Measurements from ENCODE around the gene IMMT.

Gene IMMT

DNA sequence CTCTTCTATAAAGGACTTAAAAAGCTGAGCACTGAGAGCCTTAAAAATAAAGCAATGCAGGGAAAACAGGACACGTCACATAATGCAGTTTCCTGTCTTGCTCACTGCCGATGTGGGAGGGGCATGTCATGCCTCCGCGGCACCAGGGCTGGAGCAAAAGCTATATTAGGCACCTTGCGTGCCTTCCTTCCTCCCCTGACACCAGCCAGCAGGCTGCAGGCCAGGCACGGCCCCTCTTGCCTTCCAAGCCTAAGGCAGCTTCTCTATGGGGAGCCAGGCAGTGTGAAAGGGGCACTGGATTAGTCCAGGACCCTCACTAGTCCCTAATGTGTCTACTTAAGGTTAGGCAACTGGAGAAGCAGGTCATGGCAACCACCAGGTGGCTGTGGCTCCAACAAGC, 30.3 kb upstream of the IMMT start:
- Histone ChIP-seq H3K4me2 (ENCODE audit: low read length) (peak overlapping the region; percentile 59), H3K9ac (ENCODE audit: low read depth, low read length) (no peak overlapping the region), H3K27me3 (ENCODE audit: control insufficient read depth, insufficient read depth, low read length) (peaks cover 14% of the 10 kb centered on the region), H3K36me3 (ENCODE audit: insufficient read depth, low read length) (no peaks in the 10 kb centered on the region), H3K4me3 (ENCODE audit: low read length) (no peak overlapping the region), H3K9me3 (replicated peaks; ENCODE audit: low read length) (no peaks in the 10 kb centered on the region), H3K4me1 (ENCODE audit: control insufficient read depth, insufficient read depth, low read length) (peaks cover 22% of the 10 kb centered on the region)

DNA sequence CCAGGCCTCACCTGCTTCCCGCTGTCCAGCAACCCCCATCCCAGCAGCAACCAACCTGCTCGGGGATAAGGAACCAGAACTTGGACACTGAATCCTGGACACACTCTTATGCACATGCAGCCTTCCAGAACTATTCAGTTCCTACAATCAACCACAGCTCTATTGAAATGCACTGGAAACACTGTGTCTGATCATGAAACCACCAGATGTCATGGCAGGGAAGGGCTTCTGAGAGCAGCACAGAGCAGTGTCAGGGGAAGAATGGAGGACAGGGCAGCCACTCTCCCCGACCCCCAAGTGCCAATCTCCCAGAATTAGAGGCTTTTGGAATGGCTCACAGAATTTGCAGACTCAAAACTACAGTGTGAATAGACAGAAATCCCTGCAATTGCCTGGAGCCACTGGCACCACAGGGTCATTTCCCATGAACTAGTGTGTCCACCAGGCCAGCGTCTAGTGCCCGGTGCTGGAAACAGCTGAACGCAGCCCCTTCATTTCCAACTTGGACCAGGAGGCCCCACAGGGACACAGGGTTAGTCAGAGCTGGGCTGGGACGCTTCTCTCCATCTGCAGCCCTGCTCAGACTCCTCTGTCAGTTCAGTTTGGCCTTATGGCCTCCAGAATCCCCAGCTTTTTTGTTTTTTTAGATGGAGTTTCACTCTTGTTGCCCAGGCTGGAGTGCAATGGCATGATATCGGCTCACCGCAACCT, 29.5 kb upstream of the IMMT start:
- Histone ChIP-seq H3K4me1 (ENCODE audit: control insufficient read depth, insufficient read depth, low read length) (peaks cover 22% of the 10 kb centered on the region), H3K4me2 (ENCODE audit: low read length) (peak overlapping the region; percentile 39), H3K9me3 (replicated peaks; ENCODE audit: low read length) (no peaks in the 10 kb centered on the region), H3K36me3 (ENCODE audit: insufficient read depth, low read length) (no peaks in the 10 kb centered on the region), H3K4me3 (ENCODE audit: low read length) (no peak overlapping the region), H3K27me3 (ENCODE audit: control insufficient read depth, insufficient read depth, low read length) (peaks cover 6% of the 10 kb centered on the region), H3K9ac (ENCODE audit: low read depth, low read length) (no peak overlapping the region)

DNA sequence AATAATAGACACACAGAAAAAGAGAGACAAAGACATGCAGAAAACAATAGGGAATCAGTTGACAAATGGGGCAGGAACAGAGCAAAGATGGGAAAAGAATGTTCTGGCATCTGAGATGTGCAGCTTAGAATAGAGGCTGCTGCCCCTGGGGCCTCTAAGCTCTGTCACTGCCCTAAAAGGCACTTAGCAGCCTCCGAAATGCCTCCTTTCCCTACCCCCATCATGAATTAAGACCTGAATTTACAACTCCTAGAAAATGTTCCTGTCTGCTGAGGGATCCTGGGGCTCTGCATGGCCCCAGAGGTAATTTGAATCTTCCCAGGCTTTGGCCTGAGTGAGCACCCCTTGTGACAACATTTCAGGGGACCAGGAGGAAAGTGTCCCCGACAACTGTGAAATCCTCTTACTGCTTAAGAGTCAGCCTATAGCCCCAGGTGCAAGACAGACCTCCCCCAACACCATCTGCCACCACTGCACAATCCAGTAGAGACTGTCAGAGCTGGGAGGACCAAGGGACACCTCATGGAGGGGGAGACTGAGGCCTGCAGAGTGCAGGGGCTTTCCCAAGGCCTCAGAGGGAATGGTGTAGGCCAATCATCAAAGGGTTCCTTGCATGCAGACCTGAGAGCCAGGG, 28.8 kb upstream of the IMMT start:
- Histone ChIP-seq H3K4me3 (ENCODE audit: low read length) (no peak overlapping the region), H3K36me3 (ENCODE audit: insufficient read depth, low read length) (no peaks in the 10 kb centered on the region), H3K9me3 (replicated peaks; ENCODE audit: low read length) (no peaks in the 10 kb centered on the region), H3K4me1 (ENCODE audit: control insufficient read depth, insufficient read depth, low read length) (peaks cover 22% of the 10 kb centered on the region), H3K27me3 (ENCODE audit: control insufficient read depth, insufficient read depth, low read length) (peaks cover 6% of the 10 kb centered on the region), H3K4me2 (ENCODE audit: low read length) (no peak overlapping the region), H3K9ac (ENCODE audit: low read depth, low read length) (no peak overlapping the region)

DNA sequence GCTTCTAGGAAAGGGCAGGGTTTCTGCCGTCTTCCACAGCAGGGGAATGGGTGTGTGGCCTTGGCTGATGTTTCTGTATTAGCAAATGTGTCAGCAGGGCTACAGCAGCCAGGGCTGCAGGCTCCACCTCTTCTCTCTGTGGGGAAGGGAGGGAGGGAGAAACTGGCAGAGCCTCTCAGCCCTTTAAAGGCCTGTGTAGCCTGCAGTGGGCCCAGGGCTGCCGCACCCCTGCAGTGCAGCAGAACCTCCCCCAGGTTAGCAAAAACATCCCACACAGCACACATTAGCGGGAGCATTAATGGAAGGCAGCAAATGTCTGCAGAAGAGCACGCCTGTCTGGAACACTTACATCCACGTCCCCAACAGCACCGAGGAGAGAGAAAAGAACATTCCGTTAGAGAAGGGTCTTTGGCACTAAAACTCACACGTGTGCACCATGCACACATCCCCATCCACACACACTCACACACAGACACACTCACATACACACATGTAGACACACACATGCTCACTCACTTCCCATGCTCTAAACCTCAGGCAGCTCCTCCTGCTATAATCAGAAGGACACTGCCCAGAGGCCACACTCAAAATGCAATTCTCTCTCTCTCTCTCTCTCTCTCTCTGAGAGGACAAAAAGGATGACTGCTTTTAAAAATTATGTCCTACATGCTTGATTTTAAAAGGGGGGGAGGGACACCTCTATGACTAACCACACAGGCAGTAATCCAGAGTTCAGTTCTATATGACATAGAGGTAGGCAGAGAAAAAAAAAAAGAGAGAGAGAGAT, 28.1 kb upstream of the IMMT start:
- Histone ChIP-seq H3K4me1 (ENCODE audit: control insufficient read depth, insufficient read depth, low read length) (peaks cover 22% of the 10 kb centered on the region), H3K27me3 (ENCODE audit: control insufficient read depth, insufficient read depth, low read length) (peaks cover 6% of the 10 kb centered on the region), H3K4me2 (ENCODE audit: low read length) (peak overlapping the region; percentile 65), H3K9ac (ENCODE audit: low read depth, low read length) (no peak overlapping the region), H3K36me3 (ENCODE audit: insufficient read depth, low read length) (no peaks in the 10 kb centered on the region), H3K4me3 (ENCODE audit: low read length) (no peak overlapping the region), H3K9me3 (replicated peaks; ENCODE audit: low read length) (no peaks in the 10 kb centered on the region)

DNA sequence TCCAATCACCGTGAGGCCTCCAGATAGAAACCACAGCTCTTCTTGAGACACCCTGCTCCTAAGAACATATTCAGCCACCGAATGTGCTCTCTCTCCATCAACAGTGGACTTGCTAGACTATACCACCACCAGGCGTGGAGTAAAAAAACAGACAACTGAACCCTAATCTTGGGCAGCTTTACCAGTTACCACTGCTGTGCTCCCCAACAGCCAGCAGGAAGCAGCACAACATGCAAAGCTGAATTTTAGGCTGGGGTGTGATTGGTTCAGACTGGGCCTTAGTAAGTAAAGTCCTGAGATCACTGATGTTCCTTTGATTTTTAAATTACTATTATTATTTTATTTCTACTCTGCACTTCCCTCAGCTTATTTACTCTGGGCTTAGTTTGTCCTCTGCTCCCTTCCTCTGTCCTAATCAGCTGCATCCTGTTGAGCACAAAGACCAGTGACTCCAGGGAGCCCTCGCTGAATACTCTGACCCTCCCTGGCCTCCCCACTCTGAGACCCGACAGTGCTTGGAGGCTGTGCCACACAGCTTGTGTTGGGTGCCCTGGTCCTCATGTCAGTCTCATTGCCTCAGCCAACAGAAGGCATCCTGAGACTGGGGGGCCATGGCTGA, 25.9 kb upstream of the IMMT start:
- peaks cover 30% of the 10 kb centered on the region for H3K4me1 ChIP-seq (ENCODE audit: control insufficient read depth, insufficient read depth, low read length)
- no peaks in the 10 kb centered on the region for H3K27me3 ChIP-seq (ENCODE audit: control insufficient read depth, insufficient read depth, low read length)
- no peak overlapping the region for H3K4me2 ChIP-seq (ENCODE audit: low read length)
- no peaks in the 10 kb centered on the region for H3K9me3 ChIP-seq (replicated peaks; ENCODE audit: low read length)
- no peak overlapping the region for H3K9ac ChIP-seq (ENCODE audit: low read depth, low read length)
- H3K36me3 ChIP-seq (ENCODE audit: insufficient read depth, low read length) = no peaks in the 10 kb centered on the region
- H3K4me3 ChIP-seq (ENCODE audit: low read length) = no peak overlapping the region

DNA sequence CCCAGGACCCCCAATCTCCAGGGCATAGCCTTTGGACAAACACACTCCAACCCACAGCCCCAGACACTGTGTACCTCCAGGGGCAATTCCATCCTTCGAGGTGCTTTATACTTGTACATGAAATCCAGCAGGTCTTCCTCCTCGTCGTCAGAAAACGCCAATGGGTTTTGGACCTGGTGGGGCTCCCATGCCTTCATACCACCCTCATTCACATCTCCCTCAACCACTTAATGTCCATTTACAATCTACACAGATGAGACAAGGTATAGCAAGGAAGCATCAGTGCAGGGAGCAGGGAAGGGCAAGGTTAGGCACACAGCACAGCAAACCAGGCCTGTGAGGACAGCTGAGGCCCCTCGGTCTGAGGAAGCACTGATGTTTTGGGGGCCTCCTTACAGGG, 24.6 kb upstream of the IMMT start:
- Histone ChIP-seq H3K9ac (ENCODE audit: low read depth, low read length) (no peak overlapping the region), H3K4me2 (ENCODE audit: low read length) (no peak overlapping the region), H3K4me1 (ENCODE audit: control insufficient read depth, insufficient read depth, low read length) (peaks cover 24% of the 10 kb centered on the region), H3K4me3 (ENCODE audit: low read length) (no peak overlapping the region), H3K27me3 (ENCODE audit: control insufficient read depth, insufficient read depth, low read length) (no peaks in the 10 kb centered on the region), H3K36me3 (ENCODE audit: insufficient read depth, low read length) (no peaks in the 10 kb centered on the region), H3K9me3 (replicated peaks; ENCODE audit: low read length) (no peaks in the 10 kb centered on the region)

DNA sequence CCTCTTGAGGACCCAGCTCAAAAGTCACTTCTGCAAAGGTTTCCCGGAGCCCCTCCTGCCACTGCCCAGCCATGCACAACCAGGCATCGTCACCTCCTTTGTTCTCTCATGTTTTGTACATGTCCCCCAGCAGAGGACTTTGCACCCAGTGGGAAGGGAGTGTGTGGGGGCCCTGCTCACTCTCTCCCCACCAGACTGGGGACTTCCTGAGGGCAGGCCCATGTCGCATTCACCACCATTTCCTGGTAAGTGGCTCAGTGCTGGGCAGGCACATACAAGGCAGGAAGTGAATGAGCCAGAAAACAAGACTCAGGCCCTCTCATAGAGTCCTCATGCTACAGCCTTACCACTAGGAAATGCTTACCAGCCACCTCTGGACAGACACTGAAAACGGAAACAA, 22.9 kb upstream of the IMMT start:
- peaks cover 13% of the 10 kb centered on the region for H3K4me1 ChIP-seq (ENCODE audit: control insufficient read depth, insufficient read depth, low read length)

DNA sequence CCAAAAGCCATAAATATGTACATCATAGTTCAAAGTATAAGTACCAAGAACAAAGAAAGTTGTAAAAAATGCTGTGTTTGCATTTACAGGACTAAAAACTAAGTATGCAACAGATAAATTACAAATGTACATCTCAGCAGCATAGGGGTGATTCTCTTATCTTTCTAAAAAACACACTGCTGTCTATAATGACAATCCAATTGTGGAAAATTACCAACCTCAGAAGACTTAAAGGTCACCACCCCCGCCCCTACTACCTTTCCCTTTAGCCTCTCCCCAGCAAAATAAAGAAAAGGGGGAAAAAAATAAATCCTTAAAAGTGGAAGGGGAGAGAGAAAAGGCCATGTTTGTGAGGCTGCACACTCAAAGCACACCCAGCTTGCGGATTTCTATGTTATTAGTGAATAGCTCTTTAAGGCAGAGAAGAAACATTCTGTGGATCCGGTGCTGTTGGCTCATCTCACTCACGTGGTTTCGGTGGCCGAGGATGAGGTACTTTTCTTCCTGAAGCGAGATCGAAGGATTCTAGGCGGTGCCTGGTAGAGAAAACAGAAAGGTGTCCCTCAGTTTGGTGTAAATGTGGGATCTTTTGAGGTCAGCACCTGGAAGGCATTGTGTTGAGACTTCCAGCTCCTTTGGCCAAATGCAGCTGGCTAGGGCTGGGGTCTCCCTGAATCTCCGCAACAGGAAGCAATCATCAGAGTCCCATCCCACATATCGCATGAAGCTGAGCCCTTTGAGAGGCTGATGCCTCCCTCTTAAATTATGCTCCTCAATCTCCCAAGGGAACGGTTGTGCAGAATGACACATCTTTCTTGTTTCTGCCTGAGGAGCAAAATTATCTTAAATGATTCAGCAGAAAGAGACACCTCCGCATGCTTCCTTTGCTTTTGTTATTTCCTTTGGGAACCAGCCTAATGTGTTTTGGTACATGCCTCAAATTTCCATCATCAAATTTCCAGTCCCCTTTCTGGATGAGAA, 21.6 kb upstream of the IMMT start:
- peak overlapping the region; percentile 34 for H3K4me2 ChIP-seq (ENCODE audit: low read length)
- peaks cover 20% of the 10 kb centered on the region for H3K36me3 ChIP-seq (ENCODE audit: insufficient read depth, low read length)
- no peak overlapping the region for H3K9ac ChIP-seq (ENCODE audit: low read depth, low read length)
- H3K9me3 ChIP-seq (replicated peaks; ENCODE audit: low read length) = no peaks in the 10 kb centered on the region
- peaks cover 8% of the 10 kb centered on the region for H3K4me1 ChIP-seq (ENCODE audit: control insufficient read depth, insufficient read depth, low read length)
- H3K4me3 ChIP-seq (ENCODE audit: low read length) = no peak overlapping the region
- H3K27me3 ChIP-seq (ENCODE audit: control insufficient read depth, insufficient read depth, low read length) = no peaks in the 10 kb centered on the region

More for the DNA sequence above, 22.9 kb upstream of the IMMT start:
- H3K9ac ChIP-seq (ENCODE audit: low read depth, low read length) = no peak overlapping the region
- H3K4me2 ChIP-seq (ENCODE audit: low read length) = no peak overlapping the region
- no peaks in the 10 kb centered on the region for H3K9me3 ChIP-seq (replicated peaks; ENCODE audit: low read length)
- no peaks in the 10 kb centered on the region for H3K27me3 ChIP-seq (ENCODE audit: control insufficient read depth, insufficient read depth, low read length)
- peaks cover 12% of the 10 kb centered on the region for H3K36me3 ChIP-seq (ENCODE audit: insufficient read depth, low read length)
- no peak overlapping the region for H3K4me3 ChIP-seq (ENCODE audit: low read length)

DNA sequence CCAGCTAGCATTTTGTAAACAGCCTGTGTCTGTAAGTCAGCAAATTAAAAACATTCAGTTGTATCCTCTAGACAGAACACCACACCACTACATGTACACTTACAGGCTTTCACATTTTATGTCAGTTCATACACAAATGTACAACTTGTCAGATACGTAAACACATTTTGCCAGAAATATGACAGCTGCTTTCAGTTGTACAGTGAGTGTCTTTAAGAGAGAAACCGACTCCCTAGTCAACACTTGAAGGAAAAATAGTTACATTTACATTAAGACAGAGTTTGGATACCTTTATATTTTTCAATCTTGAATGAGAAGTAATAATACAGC, 19.2 kb upstream of the IMMT start:
- Histone ChIP-seq H3K27me3 (ENCODE audit: control insufficient read depth, insufficient read depth, low read length) (no peaks in the 10 kb centered on the region), H3K9ac (ENCODE audit: low read depth, low read length) (no peak overlapping the region), H3K4me1 (ENCODE audit: control insufficient read depth, insufficient read depth, low read length) (peaks cover 8% of the 10 kb centered on the region), H3K4me3 (ENCODE audit: low read length) (no peak overlapping the region), H3K36me3 (ENCODE audit: insufficient read depth, low read length) (peaks cover 37% of the 10 kb centered on the region), H3K4me2 (ENCODE audit: low read length) (no peak overlapping the region), H3K9me3 (replicated peaks; ENCODE audit: low read length) (no peaks in the 10 kb centered on the region)

DNA sequence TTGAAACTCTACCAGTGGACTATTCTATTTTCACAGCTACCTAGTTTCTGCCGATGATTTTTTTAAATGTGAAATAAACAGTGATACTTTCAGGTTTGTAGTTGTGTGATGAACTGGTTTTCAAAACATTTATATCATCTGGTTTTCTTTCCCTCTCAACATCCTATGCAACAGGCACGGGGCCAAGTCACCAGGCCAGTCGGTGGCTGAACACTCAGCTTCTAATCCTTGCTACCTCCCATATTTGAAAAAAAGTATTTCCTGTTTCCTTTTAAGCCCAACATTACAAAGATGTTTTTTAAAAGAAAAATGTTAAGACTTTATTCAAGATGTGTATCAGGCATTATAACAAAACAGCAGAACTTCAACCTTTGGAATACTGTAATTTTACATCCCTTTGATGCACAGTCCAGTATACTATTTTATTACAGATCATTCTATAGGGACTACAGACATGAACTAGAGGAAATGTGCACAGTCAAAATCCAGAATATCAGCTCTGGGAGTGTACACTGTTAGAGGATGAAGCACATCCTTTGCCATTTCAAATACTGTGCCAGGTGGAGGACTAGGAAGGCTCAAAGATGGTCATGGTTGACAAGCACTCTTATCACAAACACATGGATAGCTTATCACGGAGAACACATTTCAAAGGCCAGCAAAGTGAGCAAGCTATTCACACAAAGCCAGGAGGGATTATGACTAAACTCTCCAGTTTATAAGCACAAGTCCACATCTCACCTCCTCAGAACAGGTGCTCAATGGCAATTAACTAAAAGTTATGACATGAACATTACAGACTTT, 18.6 kb upstream of the IMMT start:
- Histone ChIP-seq H3K4me1 (ENCODE audit: control insufficient read depth, insufficient read depth, low read length) (peaks cover 8% of the 10 kb centered on the region), H3K9me3 (replicated peaks; ENCODE audit: low read length) (no peaks in the 10 kb centered on the region), H3K4me3 (ENCODE audit: low read length) (no peak overlapping the region), H3K4me2 (ENCODE audit: low read length) (no peak overlapping the region), H3K9ac (ENCODE audit: low read depth, low read length) (no peak overlapping the region), H3K27me3 (ENCODE audit: control insufficient read depth, insufficient read depth, low read length) (no peaks in the 10 kb centered on the region), H3K36me3 (ENCODE audit: insufficient read depth, low read length) (peaks cover 42% of the 10 kb centered on the region)

All from skeletal muscle satellite cell (primary cell).